Measurements from ENCODE around the gene MYH14. TPM values are rescaled to one million over a fixed set of nuclear protein-coding genes. Genes with fewer than 3 reads are reported as not detected.

MYH14 gene
- total RNA-seq, 1 donor from 2014 or later = 93.9 TPM

GRCh38 chr19:50250450-50251136 lies 47.2 kb downstream of the MYH14 start:
- no peak overlapping the region for H3K4me3 Mint-ChIP-seq
- no peak for DNase-seq (ENCODE audit: extremely low spot score, unreplicated experiment)
- TF ChIP-seq, protein P1, sequence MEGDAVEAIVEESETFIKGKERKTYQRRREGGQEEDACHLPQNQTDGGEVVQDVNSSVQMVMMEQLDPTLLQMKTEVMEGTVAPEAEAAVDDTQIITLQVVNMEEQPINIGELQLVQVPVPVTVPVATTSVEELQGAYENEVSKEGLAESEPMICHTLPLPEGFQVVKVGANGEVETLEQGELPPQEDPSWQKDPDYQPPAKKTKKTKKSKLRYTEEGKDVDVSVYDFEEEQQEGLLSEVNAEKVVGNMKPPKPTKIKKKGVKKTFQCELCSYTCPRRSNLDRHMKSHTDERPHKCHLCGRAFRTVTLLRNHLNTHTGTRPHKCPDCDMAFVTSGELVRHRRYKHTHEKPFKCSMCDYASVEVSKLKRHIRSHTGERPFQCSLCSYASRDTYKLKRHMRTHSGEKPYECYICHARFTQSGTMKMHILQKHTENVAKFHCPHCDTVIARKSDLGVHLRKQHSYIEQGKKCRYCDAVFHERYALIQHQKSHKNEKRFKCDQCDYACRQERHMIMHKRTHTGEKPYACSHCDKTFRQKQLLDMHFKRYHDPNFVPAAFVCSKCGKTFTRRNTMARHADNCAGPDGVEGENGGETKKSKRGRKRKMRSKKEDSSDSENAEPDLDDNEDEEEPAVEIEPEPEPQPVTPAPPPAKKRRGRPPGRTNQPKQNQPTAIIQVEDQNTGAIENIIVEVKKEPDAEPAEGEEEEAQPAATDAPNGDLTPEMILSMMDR (conservative IDR thresholded peaks at IDR 0.05) = no peak
- H3K27ac Mint-ChIP-seq = no peak overlapping the region
- H3K4me1 Mint-ChIP-seq (ENCODE audit: unreplicated experiment) = no peaks in the 10 kb centered on the region
- no peaks in the 10 kb centered on the region for H3K9me3 Mint-ChIP-seq
- no peaks in the 10 kb centered on the region for H3K27me3 Mint-ChIP-seq
- peaks cover 11% of the 10 kb centered on the region for H3K36me3 Mint-ChIP-seq

DNA sequence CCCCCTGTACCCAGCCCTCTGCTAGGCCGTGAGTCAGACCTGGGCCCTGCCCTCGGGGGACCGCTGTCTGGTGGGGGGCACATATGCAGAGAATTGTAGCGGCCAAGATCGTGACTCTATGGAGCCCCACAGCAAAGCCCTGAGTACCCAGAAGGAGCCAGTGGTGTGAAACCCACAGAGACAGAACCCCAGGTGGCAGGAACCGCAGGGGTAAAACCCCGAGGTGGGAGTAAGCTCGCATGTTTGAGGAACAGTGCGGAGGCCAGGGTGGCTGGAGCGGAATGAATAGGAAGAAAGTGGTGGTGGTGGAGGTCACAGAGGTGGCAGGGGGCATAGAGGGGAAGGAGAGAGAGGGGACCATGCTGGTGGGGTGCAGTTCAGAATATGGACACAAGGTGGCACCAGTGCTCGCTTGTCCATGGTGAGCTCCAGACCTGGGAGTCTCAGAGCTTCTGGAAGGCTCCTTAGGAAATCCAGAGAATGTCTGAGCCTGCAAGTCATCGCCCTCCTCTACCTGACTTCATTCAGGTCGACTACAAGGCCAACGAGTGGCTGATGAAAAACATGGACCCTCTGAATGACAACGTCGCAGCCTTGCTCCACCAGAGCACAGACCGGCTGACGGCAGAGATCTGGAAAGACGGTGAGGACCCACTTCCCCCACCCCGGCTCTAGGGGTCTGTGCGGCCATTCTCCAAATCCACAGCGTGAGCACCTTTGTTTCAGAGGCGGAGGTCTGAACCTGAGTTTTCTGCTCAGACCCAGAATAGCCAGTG lies 48.9 kb downstream of the MYH14 start:
- TF ChIP-seq, protein P1 (conservative IDR thresholded peaks at IDR 0.05) = peak; percentile 72
- no peak overlapping the region for H3K27ac Mint-ChIP-seq
- H3K4me1 Mint-ChIP-seq (ENCODE audit: unreplicated experiment) = no peaks in the 10 kb centered on the region
- H3K4me3 Mint-ChIP-seq = no peak overlapping the region
- DNase-seq (ENCODE audit: extremely low spot score, unreplicated experiment) = no peak
- peaks cover 11% of the 10 kb centered on the region for H3K36me3 Mint-ChIP-seq
- no peaks in the 10 kb centered on the region for H3K27me3 Mint-ChIP-seq
- H3K9me3 Mint-ChIP-seq = no peaks in the 10 kb centered on the region

DNA sequence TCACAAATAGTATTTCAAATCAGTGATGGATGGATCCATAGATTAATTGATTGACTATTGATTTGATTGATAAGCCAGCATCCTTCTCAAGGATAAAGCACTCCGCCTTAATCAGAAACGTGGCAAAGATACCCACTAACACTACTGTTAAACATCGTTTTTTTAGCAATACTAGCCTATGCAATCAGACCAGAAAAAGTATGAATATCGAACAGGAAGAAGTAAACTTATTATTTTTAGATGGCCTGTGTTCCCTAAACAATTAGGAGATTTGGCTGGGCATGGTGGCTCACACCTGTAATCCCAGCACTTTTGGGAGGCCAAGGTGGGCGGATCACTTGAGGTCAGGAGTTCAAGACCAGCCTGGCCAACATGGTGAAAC lies 49.5 kb downstream of the MYH14 start:
- H3K36me3 Mint-ChIP-seq = peaks cover 15% of the 10 kb centered on the region
- no peak for DNase-seq (ENCODE audit: extremely low spot score, unreplicated experiment)
- TF ChIP-seq, protein P1 (conservative IDR thresholded peaks at IDR 0.05) = no peak
- H3K27me3 Mint-ChIP-seq = no peaks in the 10 kb centered on the region
- H3K4me1 Mint-ChIP-seq (ENCODE audit: unreplicated experiment) = no peaks in the 10 kb centered on the region
- H3K4me3 Mint-ChIP-seq = no peak overlapping the region
- H3K27ac Mint-ChIP-seq = no peak overlapping the region
- H3K9me3 Mint-ChIP-seq = no peaks in the 10 kb centered on the region

DNA sequence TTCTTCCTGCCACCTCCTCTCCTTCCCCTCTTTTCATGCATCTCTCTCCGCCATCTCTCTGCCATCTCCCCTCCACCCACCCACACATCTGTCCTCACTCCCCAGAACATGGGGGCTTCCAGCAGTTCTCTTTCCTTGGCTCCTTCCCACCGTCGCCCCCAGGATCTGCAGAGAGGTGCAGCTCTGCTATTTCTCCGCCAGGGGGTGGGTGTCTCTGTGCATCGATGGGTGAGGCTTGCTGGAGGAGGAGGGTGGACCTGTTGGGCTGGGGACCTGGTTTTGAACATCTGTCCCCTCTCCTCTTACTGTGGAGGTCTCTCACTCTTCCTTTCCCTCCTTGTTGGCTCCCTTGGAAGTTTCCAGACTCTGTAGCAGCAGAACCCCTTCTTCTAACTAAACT lies 51.7 kb downstream of the MYH14 start:
- Mint-ChIP-seq H3K27ac (no peak overlapping the region), H3K4me3 (no peak overlapping the region), H3K9me3 (no peaks in the 10 kb centered on the region), H3K4me1 (ENCODE audit: unreplicated experiment) (no peaks in the 10 kb centered on the region), H3K27me3 (no peaks in the 10 kb centered on the region), H3K36me3 (peaks cover 15% of the 10 kb centered on the region)
- no peak for DNase-seq (ENCODE audit: extremely low spot score, unreplicated experiment)
- TF ChIP-seq, protein P1 (conservative IDR thresholded peaks at IDR 0.05) = no peak

- H3K9me3 Mint-ChIP-seq = no peaks in the 10 kb centered on the region
- H3K27ac Mint-ChIP-seq = no peak overlapping the region
- no peak for DNase-seq (ENCODE audit: extremely low spot score, unreplicated experiment)
- H3K36me3 Mint-ChIP-seq = peaks cover 11% of the 10 kb centered on the region
- no peaks in the 10 kb centered on the region for H3K4me1 Mint-ChIP-seq (ENCODE audit: unreplicated experiment)
- H3K4me3 Mint-ChIP-seq = no peak overlapping the region
- TF ChIP-seq, protein P1 (conservative IDR thresholded peaks at IDR 0.05) = no peak
- H3K27me3 Mint-ChIP-seq = no peaks in the 10 kb centered on the region
These were observed 53.7 kb downstream of the MYH14 start for GRCh38 chr19:50257141-50257540.
